ENCODE measurements around the gene BEND5. TPM values are rescaled to one million over a fixed set of nuclear protein-coding genes. Genes with fewer than 3 reads are reported as not detected.

Gene BEND5
- total and polyA plus RNA-seq, 4 donors = 0.12 to 0.93 (median 0.19) TPM

- WGBS = 88% methylated on average over 2 of the region's 2 CpGs
- H3K4me3 ChIP-seq (ENCODE audit: low read depth in 1 of 3, low read length in 3 of 3) = no peak overlapping the region
- no peaks in the 10 kb centered on the region for H3K36me3 ChIP-seq (ENCODE audit: control insufficient read depth in 4 of 4, insufficient read depth in 3 of 4, low read depth in 1 of 4, low read length in 3 of 4)
- no peak overlapping the region for H3K9ac ChIP-seq (ENCODE audit: low read depth in 1 of 2, low read length in 2 of 2)
- no peak overlapping the region for H3K27ac ChIP-seq (ENCODE audit: low read depth in 1 of 2, low read length in 2 of 2)
- no peaks in the 10 kb centered on the region for H3K27me3 ChIP-seq (ENCODE audit: control insufficient read depth in 4 of 4, insufficient read depth in 4 of 4, low read length in 3 of 4)
- H3K9me3 ChIP-seq (ENCODE audit: control insufficient read depth in 4 of 4, low read length in 3 of 4) = no peaks in the 10 kb centered on the region
- no peak for DNase-seq (ENCODE audit: low spot score)
- H3K4me1 ChIP-seq (ENCODE audit: control insufficient read depth in 4 of 4, insufficient read depth in 4 of 4, low read length in 3 of 4) = no peaks in the 10 kb centered on the region
- no peak for TF ChIP-seq FOXA1 (IDR thresholded peaks at IDR 0.05)
- no peak for TF ChIP-seq EGR1 (IDR thresholded peaks at IDR 0.05; ENCODE audit: low read depth in 2 of 2)
- no peak for TF ChIP-seq RAD21 (IDR thresholded peaks at IDR 0.05)
- TF ChIP-seq FOXA2 (IDR thresholded peaks at IDR 0.05) = no peak
- no peak for TF ChIP-seq SP1 (IDR thresholded peaks at IDR 0.05)
- no peak for TF ChIP-seq GABPA (IDR thresholded peaks at IDR 0.05 in 1 of 2, conservative IDR thresholded peaks at IDR 0.05 in 1 of 2)
- no peak for TF ChIP-seq RXRA (IDR thresholded peaks at IDR 0.05)
- no peak for TF ChIP-seq YY1 (IDR thresholded peaks at IDR 0.05)
Observed at GRCh38 chr1:48744032-48744431, 32.7 kb downstream of the BEND5 start.

- H3K9me3 ChIP-seq (ENCODE audit: control insufficient read depth in 4 of 4, low read length in 3 of 4) = no peaks in the 10 kb centered on the region
Observed at GRCh38 chr1:48743480-48743879, 33.2 kb downstream of the BEND5 start.

GRCh38 chr1:48741380-48741779, 35.3 kb downstream of the BEND5 start:
- no peak overlapping the region for H3K9ac ChIP-seq (ENCODE audit: low read depth in 1 of 2, low read length in 2 of 2)
- no peak overlapping the region for H3K4me3 ChIP-seq (ENCODE audit: low read depth in 1 of 3, low read length in 3 of 3)
- no peak for DNase-seq (ENCODE audit: low spot score)
- H3K4me1 ChIP-seq (ENCODE audit: control insufficient read depth in 4 of 4, insufficient read depth in 4 of 4, low read length in 3 of 4) = no peaks in the 10 kb centered on the region
- H3K27ac ChIP-seq (ENCODE audit: low read depth in 1 of 2, low read length in 2 of 2) = no peak overlapping the region
- H3K27me3 ChIP-seq (ENCODE audit: control insufficient read depth in 4 of 4, insufficient read depth in 4 of 4, low read length in 3 of 4) = no peaks in the 10 kb centered on the region
- 69% methylated on average over 7 of the region's 7 CpGs for WGBS
- no peaks in the 10 kb centered on the region for H3K9me3 ChIP-seq (ENCODE audit: control insufficient read depth in 4 of 4, low read length in 3 of 4)
- no peaks in the 10 kb centered on the region for H3K36me3 ChIP-seq (ENCODE audit: control insufficient read depth in 4 of 4, insufficient read depth in 3 of 4, low read depth in 1 of 4, low read length in 3 of 4)
- TF ChIP-seq, protein P1, sequence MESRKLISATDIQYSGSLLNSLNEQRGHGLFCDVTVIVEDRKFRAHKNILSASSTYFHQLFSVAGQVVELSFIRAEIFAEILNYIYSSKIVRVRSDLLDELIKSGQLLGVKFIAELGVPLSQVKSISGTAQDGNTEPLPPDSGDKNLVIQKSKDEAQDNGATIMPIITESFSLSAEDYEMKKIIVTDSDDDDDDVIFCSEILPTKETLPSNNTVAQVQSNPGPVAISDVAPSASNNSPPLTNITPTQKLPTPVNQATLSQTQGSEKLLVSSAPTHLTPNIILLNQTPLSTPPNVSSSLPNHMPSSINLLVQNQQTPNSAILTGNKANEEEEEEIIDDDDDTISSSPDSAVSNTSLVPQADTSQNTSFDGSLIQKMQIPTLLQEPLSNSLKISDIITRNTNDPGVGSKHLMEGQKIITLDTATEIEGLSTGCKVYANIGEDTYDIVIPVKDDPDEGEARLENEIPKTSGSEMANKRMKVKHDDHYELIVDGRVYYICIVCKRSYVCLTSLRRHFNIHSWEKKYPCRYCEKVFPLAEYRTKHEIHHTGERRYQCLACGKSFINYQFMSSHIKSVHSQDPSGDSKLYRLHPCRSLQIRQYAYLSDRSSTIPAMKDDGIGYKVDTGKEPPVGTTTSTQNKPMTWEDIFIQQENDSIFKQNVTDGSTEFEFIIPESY (IDR thresholded peaks at IDR 0.05) = no peak
- TF ChIP-seq, protein P2, sequence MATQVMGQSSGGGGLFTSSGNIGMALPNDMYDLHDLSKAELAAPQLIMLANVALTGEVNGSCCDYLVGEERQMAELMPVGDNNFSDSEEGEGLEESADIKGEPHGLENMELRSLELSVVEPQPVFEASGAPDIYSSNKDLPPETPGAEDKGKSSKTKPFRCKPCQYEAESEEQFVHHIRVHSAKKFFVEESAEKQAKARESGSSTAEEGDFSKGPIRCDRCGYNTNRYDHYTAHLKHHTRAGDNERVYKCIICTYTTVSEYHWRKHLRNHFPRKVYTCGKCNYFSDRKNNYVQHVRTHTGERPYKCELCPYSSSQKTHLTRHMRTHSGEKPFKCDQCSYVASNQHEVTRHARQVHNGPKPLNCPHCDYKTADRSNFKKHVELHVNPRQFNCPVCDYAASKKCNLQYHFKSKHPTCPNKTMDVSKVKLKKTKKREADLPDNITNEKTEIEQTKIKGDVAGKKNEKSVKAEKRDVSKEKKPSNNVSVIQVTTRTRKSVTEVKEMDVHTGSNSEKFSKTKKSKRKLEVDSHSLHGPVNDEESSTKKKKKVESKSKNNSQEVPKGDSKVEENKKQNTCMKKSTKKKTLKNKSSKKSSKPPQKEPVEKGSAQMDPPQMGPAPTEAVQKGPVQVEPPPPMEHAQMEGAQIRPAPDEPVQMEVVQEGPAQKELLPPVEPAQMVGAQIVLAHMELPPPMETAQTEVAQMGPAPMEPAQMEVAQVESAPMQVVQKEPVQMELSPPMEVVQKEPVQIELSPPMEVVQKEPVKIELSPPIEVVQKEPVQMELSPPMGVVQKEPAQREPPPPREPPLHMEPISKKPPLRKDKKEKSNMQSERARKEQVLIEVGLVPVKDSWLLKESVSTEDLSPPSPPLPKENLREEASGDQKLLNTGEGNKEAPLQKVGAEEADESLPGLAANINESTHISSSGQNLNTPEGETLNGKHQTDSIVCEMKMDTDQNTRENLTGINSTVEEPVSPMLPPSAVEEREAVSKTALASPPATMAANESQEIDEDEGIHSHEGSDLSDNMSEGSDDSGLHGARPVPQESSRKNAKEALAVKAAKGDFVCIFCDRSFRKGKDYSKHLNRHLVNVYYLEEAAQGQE (IDR thresholded peaks at IDR 0.05) = no peak
- TF ChIP-seq RXRA (IDR thresholded peaks at IDR 0.05) (no peak), FOXA1 (IDR thresholded peaks at IDR 0.05) (no peak)

More at GRCh38 chr1:48743480-48743879, 33.2 kb downstream of the BEND5 start:
- H3K4me1 ChIP-seq (ENCODE audit: control insufficient read depth in 4 of 4, insufficient read depth in 4 of 4, low read length in 3 of 4) = no peaks in the 10 kb centered on the region
- H3K4me3 ChIP-seq (ENCODE audit: low read depth in 1 of 3, low read length in 3 of 3) = no peak overlapping the region
- H3K9ac ChIP-seq (ENCODE audit: low read depth in 1 of 2, low read length in 2 of 2) = no peak overlapping the region
- no peaks in the 10 kb centered on the region for H3K27me3 ChIP-seq (ENCODE audit: control insufficient read depth in 4 of 4, insufficient read depth in 4 of 4, low read length in 3 of 4)
- no peak overlapping the region for H3K27ac ChIP-seq (ENCODE audit: low read depth in 1 of 2, low read length in 2 of 2)
- no peaks in the 10 kb centered on the region for H3K36me3 ChIP-seq (ENCODE audit: control insufficient read depth in 4 of 4, insufficient read depth in 3 of 4, low read depth in 1 of 4, low read length in 3 of 4)
- TF ChIP-seq HNF4A (conservative IDR thresholded peaks at IDR 0.05) = no peak
- TF ChIP-seq EGR1 (IDR thresholded peaks at IDR 0.05; ENCODE audit: low read depth in 2 of 2) = no peak
- TF ChIP-seq SP1 (IDR thresholded peaks at IDR 0.05) = no peak
- TF ChIP-seq CTCF (IDR thresholded peaks at IDR 0.05; ENCODE audit: low read depth, low read length, missing input control) = no peak
- no peak for TF ChIP-seq YY1 (IDR thresholded peaks at IDR 0.05)
- TF ChIP-seq RAD21 (IDR thresholded peaks at IDR 0.05) = no peak
- no peak for TF ChIP-seq JUND (IDR thresholded peaks at IDR 0.05)
- TF ChIP-seq, protein P1 (IDR thresholded peaks at IDR 0.05) = no peak
- DNase-seq (ENCODE audit: low spot score) = no peak
